Pulmonary artery endothelial cell (primary cell): ENCODE measurements around the gene JADE3. TPM values are rescaled to one million over a fixed set of nuclear protein-coding genes. Genes with fewer than 3 reads are reported as not detected.
"Not testable (repeated sequence)": the region's sequence is repeated elsewhere in the genome, so short reads cannot be mapped to it uniquely, and the experiment has no call there.

ENCODE experiments used
- DNase-seq: peaks from one replicate; pipeline ENCODE4 v3.0.0-alpha.2; 2011; ENCODE audit warnings: low read depth, low spot score
- total RNA-seq: library from RNA; depleted of rRNA; stranded (reverse); fragments of >200 nt; gene quantifications from 2 replicates; pipeline ENCODE4 v1.2.3, GENCODE V29; 2014

The JADE3 gene
- total RNA-seq, 1 donor from 2014 or later, result 13.4 TPM

DNA sequence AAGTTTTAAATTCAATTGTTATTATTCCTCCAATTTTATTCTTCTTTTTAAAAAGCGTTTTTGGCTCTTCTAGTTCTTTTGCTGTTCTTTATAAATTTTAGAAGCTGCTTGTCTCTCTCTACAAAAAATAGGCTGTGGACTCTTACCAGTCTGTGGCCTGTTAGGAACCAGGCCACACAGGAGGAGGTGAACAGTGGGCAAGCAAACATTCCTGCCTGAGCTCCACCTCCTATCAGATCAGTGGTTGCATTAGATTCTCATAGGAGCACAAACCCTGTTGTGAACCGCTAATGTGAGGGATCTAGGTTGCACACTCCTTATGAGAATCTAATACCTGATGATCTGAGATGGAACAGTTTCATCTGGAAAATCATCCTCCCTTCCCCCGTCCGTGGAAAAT, 23.1 kb downstream of the JADE3 start:
- no peak for DNase-seq

DNA sequence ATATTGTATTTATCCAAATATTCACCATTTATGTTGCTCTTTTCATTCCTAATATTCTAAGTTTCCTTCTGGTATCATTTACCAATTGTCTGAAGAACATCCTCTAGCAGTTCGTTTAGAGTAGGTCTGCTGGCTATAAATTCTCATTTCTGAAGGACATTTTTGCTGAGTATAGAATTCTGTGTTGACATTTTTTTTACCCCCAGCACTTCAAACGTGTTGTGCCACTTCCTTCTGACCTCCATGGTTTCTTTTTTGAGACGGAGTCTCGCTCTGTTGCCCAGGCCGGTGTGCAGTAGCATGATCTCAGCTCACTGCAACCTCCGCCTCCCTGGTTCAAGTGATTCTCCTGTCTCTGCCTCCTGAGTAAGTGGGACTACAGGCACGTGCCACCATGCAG, 26.4 kb downstream of the JADE3 start:
- DNase-seq, result no peak

DNA sequence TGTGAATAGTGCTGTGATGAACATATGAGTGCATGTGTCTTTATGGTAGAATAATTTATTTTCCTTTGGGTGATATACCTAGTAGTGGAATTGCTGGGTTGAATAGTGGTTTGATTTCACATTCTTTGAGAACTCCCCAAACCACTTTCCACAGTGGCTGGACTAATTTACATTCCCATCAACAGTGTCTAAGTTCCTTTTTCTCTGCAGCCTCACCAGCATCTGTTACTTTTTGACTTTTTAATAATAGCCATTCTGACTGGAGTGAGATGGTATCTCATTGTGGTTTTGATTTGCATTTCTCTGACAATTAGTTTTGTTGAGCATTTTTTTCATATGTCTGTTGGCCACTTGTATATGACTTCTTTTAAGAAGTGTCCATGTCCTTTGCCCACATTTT, 29.1 kb downstream of the JADE3 start:
- no peak for DNase-seq

DNA sequence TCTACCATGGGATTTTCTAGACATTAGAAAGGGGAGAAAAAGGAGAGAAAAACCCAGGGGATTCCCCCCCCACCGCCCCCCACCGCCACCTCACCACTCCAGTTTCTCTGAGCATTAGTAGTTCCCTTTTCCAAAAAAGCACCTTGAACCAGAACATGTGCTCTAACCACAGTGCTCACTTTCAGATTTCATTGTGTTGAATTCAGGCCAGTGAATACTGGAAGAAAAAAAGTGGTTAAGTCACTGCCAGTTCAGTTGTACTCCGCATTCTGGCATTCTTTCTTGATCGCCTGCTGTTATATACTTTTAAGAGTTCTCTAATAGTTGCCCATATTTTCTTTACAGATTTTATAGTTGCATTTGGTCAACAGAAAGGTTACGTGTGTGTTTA, 40.9 kb downstream of the JADE3 start:
- no peak for DNase-seq

DNA sequence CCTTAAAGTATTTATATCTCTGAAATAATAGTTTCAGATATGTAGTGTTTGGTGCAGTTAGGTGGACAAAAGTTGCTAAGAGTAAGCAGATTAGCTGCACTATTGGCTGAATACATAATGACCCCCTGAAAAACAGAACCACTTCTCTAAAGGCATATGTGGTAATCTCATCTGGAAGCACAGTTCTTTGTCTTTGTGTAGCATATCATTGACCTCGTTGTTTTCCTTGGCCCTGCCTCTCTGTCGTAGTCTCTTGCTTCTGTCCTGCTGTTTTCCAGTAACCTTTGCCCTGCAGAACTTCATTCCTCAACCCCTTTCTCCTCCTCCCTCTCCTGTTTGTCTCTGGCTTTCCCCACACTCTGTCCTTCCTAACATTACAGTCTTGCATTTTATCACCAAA, 41.4 kb downstream of the JADE3 start:
- DNase-seq, result no peak

DNA sequence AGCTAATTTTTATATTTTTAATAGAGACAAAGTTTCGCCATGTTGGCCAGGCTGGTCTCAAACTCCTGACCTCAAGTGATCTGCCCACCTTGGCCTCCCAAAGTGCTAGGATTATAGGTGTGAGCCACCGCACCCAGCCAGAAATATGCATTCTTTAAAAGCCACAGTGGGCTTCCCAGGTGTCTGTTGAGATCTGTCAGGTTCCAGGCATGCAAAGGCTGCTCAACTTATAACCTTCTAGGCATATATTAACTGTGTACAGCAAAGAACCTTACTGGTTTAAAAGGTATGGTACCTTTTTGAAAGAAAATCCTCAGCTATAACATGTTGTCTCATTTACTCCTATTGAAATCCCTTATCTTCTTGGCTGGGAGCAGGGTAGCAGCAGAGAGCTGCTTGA, 42.5 kb downstream of the JADE3 start:
- no peak for DNase-seq

DNA sequence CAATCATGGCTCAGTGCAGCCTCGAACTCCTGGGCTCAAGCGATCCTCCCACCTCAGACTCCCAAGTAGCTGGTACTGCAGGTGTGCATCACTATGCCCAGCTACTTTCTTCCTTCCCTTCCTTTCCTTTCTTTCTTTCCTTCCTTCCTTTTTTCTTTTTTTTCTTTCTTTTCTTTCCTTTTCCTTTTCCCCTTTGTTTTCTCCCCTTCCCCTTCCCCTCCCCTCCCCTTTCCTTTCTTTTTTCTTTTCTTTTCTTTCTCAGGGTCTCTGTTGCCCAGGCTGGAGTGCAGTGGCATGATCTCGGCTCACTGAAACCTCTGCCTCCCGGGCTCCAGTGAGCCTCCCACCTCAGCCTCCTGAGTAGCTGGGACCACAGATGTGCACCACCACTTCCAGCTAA, 44.4 kb downstream of the JADE3 start:
- DNase-seq, result not testable (repeated sequence)

DNA sequence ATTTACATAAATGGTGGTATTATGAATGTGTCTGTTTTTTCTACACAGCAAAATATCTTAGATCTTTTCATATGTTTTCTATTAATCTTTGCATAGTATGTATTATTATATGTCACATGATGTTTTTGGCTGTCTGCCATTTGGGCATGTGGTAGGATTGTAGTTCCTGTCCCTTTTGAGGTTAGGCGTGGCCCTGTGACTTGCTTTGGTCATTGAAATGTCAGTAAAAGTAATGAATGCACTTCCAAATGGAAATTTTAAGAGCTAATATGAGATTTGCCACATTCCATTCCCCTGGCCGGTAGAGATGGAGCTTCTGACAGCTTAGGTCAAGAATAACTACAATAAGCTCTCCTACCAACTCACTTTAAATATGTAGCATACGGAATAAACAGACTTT, 45.1 kb downstream of the JADE3 start:
- DNase-seq, result no peak

DNA sequence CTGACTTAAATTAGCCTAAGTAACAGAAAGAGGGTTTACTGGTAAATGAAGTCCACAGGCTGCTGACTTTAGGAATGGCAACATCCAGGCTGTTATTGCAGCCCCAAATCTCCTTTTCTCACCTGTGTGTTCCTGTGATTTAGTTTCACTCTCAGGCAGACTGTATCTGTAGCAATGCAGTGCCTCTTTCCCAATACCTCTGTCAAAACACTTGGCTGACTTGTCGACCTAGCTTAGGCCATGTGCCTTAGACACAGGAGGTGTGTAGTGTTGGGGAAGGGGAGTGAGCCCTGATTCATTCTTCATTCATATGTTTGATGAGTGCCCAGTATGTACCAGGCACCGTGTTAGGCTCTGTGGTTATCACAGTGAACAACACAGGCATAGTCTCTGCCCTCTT, 46.9 kb downstream of the JADE3 start:
- DNase-seq, result no peak

DNA sequence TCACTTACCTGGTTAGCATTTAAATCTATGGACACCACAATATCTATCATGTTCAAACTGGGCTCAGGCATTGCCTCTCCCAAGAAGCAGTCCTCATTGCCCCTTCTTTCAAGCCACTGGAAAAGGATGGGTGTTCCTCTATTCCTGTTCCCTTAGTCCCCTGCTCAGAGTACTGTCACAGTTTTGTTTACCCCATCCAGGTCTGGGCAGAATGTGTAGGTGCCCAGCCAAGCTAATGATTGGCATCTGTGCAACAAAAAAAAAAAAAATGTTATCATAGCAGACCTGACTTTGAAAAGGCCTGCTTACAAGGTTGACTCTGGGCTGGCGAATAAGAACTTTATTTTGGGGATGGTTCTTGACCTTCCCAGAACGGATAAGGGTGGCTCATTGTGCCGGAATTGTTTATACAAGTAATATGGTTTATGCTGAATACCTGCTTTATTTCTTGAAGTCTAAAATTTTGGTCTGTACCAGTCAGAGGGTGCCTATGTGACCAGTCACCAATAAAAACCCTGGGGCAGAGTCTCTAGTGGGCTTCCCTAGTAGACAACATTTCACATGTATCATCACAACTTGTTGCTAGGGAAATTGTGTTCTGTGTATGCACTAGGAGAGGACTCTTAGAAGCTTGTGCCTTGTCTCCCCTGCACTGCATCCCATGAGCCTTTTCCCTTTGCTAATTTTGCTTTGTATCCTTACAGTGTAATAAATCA, 47.9 kb downstream of the JADE3 start:
- no peak for DNase-seq

DNA sequence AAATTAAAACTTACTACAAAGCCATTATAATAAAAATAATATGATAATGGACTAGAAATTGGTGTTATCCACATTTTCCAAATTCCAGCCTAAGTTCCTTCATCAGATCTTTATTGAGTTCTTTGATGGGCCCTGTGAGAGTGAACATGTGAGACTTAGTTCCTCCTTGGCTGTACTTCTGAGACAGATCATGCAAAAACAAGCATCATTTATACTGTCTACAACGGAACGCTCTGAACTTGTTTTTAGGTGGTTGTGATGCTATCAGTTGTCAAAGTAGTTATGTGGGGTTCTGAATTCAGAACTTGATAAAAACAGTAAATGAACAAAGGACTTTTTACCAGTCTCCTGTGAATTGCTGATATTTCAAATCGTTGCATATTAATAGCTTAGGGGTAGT, 48.9 kb downstream of the JADE3 start:
- DNase-seq, result no peak

DNA sequence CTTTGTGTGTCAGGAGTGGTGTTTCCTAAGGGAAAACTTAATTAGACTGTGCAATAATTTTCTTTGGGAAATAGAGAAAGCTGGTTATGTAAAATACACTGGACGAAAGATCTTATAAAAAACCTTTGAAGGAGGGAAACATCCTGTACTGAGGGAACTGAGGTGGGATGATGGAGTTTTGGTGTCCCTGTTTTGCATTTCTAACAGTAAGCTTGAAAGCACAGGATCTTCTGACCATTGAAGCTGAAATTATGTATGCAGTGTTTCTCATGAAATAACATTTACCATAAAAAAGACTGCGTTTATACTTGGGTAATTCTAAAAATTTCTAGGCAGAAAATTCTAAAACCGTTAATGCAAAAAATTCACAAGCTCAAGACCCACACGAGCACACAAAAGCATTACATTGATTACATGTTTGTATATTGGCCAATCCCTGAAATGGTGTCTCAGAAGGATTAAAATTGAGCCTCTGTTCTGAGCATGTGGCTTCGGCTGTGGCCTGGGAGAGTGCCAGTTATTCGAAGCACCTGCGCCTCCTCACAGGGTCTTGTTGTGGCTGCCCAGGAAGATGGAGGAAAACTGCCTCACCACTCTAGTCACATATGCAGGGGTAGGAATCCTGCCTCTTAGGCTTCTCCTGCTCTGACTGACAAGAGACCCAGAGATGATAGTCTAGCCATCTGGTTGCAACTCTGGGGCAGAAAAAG, 49.5 kb downstream of the JADE3 start:
- DNase-seq, result no peak

DNA sequence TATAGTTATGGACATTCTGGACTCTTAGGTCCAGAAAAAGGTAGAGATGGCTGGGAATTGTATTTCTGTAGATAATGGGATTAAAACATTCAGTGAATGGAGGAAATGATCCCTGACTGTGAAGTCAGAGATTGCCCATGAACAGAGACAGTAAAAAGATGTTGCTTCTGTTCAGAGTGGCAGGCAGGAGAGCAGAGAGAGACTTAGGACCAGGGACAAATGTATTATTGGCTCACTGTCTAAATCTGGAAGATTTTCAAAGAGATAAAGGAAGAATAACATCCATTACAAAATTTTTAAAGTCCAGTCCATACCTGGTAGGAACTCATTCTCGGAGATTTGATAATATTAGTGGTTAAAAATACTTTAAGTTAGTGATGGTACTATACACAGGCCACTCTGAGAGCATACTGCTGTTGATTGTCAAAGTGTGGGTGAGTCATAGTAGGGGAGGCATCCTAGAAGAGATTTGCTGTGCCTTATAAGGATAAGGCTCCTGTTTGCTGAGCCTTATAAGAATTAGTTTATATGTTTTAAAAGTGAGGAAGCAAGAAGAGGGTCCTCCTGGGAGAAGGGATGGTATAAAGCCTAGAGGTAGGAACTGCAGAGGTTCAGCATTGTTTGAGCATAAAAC, 53.0 kb downstream of the JADE3 start:
- no peak for DNase-seq

DNA sequence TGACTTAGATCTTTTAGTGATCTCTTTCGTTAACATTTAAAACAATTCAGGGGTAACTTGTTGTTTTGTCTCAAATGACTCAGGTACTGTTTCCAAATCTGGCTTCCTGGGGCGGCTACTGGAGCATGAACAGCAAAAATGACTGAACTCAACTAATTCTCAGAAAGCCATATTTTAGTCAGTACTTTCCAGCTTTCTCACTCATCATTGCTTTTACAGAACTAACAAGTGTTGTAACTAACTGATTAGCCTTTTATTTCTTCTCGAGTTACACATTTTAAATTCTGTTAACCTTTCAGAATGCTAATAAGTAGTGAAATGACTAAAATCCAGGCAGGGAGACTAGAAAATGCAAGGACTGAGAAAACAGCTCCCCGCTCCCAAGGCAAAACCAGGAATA, 55.3 kb downstream of the JADE3 start:
- no peak for DNase-seq

DNA sequence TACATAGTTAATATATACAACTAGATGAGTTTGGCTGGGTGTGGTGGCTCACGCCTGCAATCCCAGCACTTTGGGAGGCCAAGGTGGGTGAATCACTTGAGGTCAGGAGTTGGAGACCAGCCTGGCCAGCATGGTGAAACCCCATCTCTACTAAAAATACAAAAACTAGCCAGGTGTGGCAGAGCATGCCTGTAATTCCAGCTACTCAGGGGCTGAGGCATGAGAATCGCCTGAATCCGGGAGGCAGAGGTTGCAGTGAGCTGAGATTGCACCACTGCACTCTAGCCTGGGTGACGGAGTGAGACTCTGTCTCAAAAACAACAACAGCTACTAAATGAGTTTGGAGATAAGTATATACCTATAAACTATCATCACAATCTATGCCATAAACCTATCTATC, 64.8 kb downstream of the JADE3 start:
- DNase-seq, result not testable (repeated sequence)

DNA sequence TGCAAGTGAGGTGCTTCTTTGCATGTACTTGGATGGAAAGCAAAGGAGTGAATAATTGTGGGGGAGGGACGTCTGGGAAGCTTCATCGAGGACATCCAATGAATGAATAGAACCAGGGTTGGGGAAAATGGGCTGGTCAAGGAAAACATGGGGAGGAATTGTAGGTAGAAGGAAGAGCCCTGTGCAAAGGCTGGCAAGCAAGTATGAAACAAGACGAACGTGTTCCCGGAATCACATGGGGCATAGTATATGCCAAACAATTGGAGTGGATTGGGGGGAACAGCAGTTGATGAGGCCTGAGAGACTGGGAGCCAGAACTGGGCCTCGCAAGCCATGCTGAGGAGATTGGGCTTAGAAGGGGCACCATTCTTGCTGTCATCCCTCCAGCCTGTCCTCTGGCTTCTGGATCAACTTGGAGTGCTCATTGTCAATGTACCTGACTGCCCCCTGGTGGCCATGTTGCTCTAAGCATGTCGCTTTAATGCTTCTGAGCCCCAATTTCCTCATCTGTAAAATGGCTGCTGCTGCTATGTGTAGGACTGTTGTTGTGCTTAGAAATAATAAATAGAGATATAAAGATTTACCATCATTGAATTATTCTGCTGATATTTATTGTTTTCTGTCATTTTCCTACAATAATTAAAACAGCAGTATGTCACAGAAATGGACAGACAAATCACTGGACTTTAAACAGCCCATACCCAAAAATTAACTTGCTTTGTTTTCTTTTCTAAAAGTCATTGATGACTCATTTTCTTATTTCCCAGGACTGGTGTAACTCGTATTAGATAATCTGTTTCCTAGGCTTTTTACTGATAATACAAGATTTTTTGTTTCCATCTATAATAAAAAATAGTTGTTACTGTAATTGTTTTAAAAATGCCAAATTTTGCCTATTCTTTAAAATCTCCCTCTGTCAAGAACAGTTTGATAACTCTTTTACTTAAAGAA, 66.4 kb downstream of the JADE3 start:
- peak; percentile 71 for DNase-seq

DNA sequence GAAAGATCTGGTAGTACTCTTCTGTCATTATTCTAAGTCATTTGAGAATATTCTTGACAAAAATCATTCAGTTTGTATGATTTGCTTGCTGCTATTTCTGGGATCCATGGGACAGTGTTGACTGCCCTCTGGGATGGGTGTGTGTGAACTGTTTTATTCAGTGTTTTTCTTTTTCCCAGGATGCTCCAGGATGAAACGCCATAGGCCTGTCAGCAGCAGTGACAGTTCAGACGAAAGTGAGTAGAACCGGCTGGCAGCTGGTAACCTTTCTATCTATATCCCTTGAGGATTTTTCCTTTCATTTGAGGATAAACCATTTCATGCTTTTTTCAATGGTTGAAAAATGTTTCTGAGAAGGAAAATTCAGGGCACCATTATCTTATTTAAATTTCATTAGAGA, 72.5 kb downstream of the JADE3 start:
- DNase-seq, result no peak

DNA sequence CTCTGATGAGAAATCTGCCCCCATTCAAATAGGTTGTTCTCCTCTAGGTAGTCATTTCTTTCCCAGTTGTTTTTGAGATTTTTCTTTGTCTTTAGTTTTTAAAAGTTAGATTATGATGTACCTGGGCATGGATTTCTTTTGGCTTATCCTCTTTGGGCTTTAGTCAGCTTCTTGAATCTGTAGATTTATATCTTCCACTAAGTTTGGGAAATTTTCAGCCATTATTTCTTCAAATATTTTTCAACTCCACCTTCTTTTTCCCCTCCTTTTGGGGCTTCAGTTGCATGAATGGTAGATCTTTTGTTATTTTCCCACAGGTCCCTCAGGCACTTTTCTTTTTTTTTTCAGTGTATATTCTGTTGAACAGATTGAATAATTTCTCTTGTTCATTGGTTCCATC, 77.3 kb downstream of the JADE3 start:
- no peak for DNase-seq

DNA sequence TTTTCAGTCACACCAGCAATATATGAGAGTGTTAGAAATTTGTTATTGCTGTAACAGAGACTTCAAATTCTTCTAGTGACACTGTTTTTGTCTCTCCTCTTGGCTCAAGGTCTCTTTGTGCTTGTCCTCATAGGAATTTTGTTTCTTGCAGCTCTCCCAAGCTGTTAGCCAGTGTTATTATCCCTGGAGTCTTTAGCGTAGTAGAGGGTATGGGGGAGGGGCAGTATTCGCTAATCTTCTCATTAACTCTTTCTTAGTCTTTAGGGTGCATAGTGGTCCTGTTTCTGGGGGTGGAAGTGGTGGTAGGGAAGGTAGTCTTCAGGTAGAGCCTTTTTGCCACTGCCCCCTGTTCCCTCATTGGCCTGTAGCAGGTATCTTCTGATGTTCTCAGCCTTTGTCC, 79.4 kb downstream of the JADE3 start:
- DNase-seq, result no peak

DNA sequence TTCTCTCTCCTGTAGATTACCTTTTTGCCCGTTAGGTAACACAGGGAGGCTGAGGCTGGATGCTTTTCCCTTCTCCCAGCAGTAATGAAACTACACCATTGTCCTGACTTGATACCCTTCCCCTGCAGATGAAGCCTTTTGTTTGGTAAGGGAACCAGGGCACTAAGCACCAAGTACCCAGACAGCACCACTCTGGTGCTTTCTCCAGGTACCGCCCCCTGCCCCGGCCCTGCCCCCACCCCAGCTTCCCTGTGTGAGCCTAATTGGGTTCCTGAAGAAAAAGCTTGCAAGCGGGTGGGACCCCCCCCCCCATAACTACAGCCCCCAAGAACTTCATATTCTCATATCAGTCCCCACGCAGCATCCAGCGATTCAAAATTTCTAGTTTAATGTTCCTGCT, 79.8 kb downstream of the JADE3 start:
- DNase-seq, result no peak

DNA sequence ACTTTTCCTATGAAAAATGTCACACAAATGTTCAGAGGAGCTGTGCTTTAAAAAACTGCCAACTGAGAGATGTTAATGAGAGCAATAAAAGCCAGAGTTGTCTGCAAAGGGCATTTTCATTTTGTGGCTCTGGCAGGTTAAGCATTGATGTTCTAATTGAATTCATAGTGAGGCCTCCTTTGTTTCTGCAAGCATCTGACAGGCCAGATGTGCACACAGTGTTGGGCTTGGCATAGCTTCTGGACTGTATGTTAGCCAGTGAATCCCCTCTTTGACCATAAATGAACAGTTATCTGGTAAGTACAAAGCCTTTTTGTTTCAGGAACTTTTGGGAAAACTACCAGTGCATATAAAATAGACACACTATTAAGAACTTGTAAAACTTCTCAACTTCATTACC, 81.9 kb downstream of the JADE3 start:
- DNase-seq, result no peak

DNA sequence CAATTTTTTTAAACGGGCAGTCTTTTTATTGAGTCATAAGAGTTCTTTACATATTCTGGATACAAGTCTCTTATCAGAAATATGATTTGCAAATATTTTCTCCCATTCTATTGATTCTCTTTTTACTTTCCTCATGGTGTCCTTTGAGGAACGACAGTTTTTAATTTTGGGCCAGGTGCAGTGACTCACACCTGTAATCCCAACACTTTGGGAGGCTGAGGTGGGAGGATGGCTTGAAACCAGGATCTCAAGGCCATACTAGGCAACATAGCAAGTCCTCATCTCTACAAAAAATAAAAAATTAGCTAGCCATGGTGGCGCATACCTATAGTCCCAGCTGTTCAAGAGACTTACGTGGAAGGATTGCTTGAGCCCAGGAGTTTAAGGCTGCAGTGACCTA, 99.9 kb downstream of the JADE3 start:
- DNase-seq, result no peak
